Stimulated activated CD8-positive, alpha-beta memory T cell treated with anti-CD3 and anti-CD28 coated beads, Interleukin-12 subunit alpha, Interleukin-12 subunit beta, amount 100 ng/mL, for 24 hours (primary cell): ENCODE measurements around the gene WDR83.
"Not testable (repeated sequence)": the region's sequence is repeated elsewhere in the genome, so short reads cannot be mapped to it uniquely, and the experiment has no call there.

ENCODE experiments used
- DNase-seq: peaks from one replicate; pipeline ENCODE4 v3.0.0-alpha.2; 2020; ENCODE audit errors: extremely low read depth

WDR83 gene

GRCh38 chr19:12655546-12655945 lies 11.1 kb upstream of the WDR83 start:
- DNase-seq: no peak

GRCh38 chr19:12656899-12657571 lies 9.6 kb upstream of the WDR83 start:
- DNase-seq: no peak

GRCh38 chr19:12657966-12658365 lies 8.6 kb upstream of the WDR83 start:
- DNase-seq: no peak

- no peak for DNase-seq
Measured at GRCh38 chr19:12660980-12661379, 5.6 kb upstream of the WDR83 start.

- no peak for DNase-seq
Measured at GRCh38 chr19:12664406-12665280, 2.0 kb upstream of the WDR83 start.

GRCh38 chr19:12665281-12665573 lies 1.4 kb upstream of the WDR83 start:
- no peak for DNase-seq

GRCh38 chr19:12665671-12666264 lies 839 bp upstream of the WDR83 start:
- DNase-seq: no peak

GRCh38 chr19:12667731-12668302 lies 1.2 kb downstream of the WDR83 start:
- no peak for DNase-seq

- DNase-seq: no peak
Measured at GRCh38 chr19:12668346-12668745, 1.7 kb downstream of the WDR83 start.

GRCh38 chr19:12668932-12669269 lies 2.3 kb downstream of the WDR83 start:
- no peak for DNase-seq

- no peak for DNase-seq
Measured at GRCh38 chr19:12669270-12670158, 2.9 kb downstream of the WDR83 start.

GRCh38 chr19:12670159-12670928 lies 3.7 kb downstream of the WDR83 start:
- DNase-seq: no peak

GRCh38 chr19:12672744-12673143 lies 6.1 kb downstream of the WDR83 start:
- no peak for DNase-seq

- DNase-seq: no peak
Measured at GRCh38 chr19:12675399-12675798, 8.8 kb downstream of the WDR83 start.

GRCh38 chr19:12675940-12676339 lies 9.3 kb downstream of the WDR83 start:
- no peak for DNase-seq

- DNase-seq: peak; percentile 70
Measured at GRCh38 chr19:12676384-12676792, 9.8 kb downstream of the WDR83 start.

- no peak for DNase-seq
Measured at GRCh38 chr19:12676928-12677327, 10.3 kb downstream of the WDR83 start.

GRCh38 chr19:12678039-12678438 lies 11.4 kb downstream of the WDR83 start:
- not testable (repeated sequence) for DNase-seq

- DNase-seq: no peak
Measured at GRCh38 chr19:12680034-12680433, 13.4 kb downstream of the WDR83 start.

GRCh38 chr19:12681074-12681987 lies 14.7 kb downstream of the WDR83 start, which contains the start of gene DHPS:
TSS of gene DHPS (minus strand) at chr19:12681880. CDS start at chr19:12681766, 114 bp downstream.
- DNase-seq: peak; percentile 74
